Mesodermal cell (in vitro differentiated cells): ENCODE measurements around the gene DDOST.
"Not testable (repeated sequence)": the region's sequence is repeated elsewhere in the genome, so short reads cannot be mapped to it uniquely, and the experiment has no call there.

ENCODE experiments used
- H3K27ac ChIP-seq: 2 replicates; pipeline ENCODE4 v1.7.0; 2013; ENCODE audit warnings: mild to moderate bottlenecking, low read depth, low read length, moderate library complexity; ENCODE audit not compliant: severe bottlenecking
- H3K36me3 ChIP-seq: 2 replicates; pipeline ENCODE4 v1.7.1; 2013; ENCODE audit warnings: mild to moderate bottlenecking, low read length, moderate library complexity; ENCODE audit not compliant: control insufficient read depth, insufficient read depth
- H3K4me1 ChIP-seq: one replicate; pipeline ENCODE4 v1.7.1; 2013; ENCODE audit warnings: mild to moderate bottlenecking, low read length; ENCODE audit not compliant: insufficient read depth, control insufficient read depth, poor library complexity, severe bottlenecking
- H3K4me3 ChIP-seq: 2 replicates; pipeline ENCODE4 v1.7.0; 2013; ENCODE audit warnings: low read length, control low read depth, mild to moderate bottlenecking; ENCODE audit not compliant: insufficient read depth, poor library complexity, severe bottlenecking; ENCODE audit errors: extremely low read depth
- H3K9me3 ChIP-seq: 2 replicates; pipeline ENCODE4 v1.7.1; 2013; ENCODE audit warnings: mild to moderate bottlenecking, low read length, moderate library complexity; ENCODE audit not compliant: control insufficient read depth
- WGBS, 2 experiments: methylation state at CpG; one replicate each; pipeline ENCODE4 v1.1.5; 2013; ENCODE audit warnings: missing lambda C conversion rate in 2 of 2; ENCODE audit not compliant: insufficient coverage in 2 of 2; 5-methylcytosine and 5-hydroxymethylcytosine counted together

The DDOST gene

DNA sequence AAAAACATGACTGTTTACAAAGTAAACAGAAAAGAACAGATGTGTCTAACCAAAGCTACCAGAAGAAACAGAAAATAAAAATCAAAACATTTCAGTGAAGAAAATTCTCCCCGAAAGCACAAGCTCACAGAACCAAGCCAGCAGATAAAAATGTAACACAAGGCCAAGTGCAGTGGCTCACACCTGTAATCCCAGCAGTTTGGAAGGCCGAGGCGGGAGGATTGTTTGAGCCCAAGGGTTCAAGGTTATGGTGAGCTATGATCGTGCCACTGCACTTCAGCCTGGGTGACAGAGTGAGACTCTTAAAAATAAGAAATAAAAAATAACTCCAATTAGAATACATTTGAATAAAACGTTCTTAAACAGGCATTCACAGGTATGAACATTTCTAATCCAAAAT, 19.1 kb upstream of the DDOST start:
- Histone ChIP-seq H3K36me3 (no peaks in the 10 kb centered on the region), H3K4me3 (no peak overlapping the region), H3K27ac (no peak overlapping the region), H3K9me3 (no peaks in the 10 kb centered on the region), H3K4me1 (no peaks in the 10 kb centered on the region)
- WGBS, 2 experiments: 84 to 90% methylated on average over 3 of the region's 5 CpGs

DNA sequence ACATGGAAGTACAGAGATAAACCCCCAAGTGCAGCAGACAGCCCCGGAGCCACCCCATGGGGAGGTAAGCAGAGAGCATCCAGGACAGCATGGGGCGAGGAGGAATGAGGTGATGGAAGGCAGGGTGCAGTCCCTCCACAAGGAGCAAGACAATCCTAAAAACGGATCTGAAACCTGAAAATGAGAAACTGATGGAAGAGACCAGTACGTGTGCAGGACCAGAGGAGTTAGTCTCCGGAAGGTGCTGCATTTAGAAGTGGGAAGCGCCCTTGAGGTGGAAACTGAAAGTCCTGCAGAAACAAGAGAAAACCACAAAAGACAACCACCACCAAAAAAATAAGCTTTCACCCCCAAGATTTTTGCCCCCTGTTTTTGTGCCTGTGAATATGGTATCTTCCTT, 17.4 kb upstream of the DDOST start:
- Histone ChIP-seq H3K9me3 (no peaks in the 10 kb centered on the region), H3K27ac (no peak overlapping the region), H3K4me3 (no peak overlapping the region), H3K36me3 (no peaks in the 10 kb centered on the region), H3K4me1 (no peaks in the 10 kb centered on the region)
- 73 to 96% methylated on average over 5 to 6 of the region's 6 CpGs for WGBS, 2 experiments

DNA sequence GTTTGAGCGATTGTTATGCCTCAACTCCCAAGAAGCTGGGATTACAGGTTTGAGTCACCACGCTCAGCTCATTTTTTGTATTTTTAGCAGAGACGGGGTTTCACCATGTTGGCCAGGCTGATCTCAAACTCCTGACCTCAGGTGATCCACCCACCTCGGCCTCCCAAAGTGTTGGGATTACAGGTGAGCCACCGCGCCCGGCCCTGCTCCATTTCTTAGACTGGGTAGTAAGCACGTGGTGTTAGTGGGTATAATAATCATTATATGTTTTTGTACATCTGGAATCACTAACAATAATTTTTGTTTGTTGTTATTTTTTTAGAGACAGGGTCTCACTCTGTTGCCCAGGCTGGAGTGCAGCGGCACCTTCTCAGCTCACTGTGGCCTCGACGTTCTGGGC, 12.5 kb upstream of the DDOST start:
- 95 to 96% methylated on average over 5 to 9 of the region's 11 CpGs for WGBS, 2 experiments
- H3K4me1 ChIP-seq, H3K9me3 ChIP-seq, H3K4me3 ChIP-seq, H3K36me3 ChIP-seq, H3K27ac ChIP-seq: not testable (repeated sequence)

DNA sequence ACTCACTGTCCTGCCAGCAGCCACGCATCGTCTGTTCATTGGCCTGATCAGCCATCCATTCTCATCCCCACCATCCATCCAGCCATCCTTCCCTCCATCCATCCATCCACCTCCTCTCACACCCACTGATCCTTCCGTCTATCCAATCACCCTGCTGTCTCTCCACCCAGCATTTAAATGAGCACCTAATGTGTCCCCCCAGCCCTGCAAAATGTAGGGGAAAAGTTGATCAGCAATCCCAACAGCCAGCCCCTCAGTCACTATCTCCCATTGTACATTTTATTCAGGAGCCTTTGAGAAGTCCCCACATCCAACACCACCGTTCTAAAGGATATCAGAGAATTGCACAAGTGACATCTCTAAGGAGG, 11.1 kb upstream of the DDOST start:
- H3K36me3 ChIP-seq: no peaks in the 10 kb centered on the region
- H3K27ac ChIP-seq: no peak overlapping the region
- no peaks in the 10 kb centered on the region for H3K4me1 ChIP-seq
- no peaks in the 10 kb centered on the region for H3K9me3 ChIP-seq
- 95 to 100% methylated on average over 4 of the region's 4 CpGs for WGBS, 2 experiments
- no peak overlapping the region for H3K4me3 ChIP-seq

DNA sequence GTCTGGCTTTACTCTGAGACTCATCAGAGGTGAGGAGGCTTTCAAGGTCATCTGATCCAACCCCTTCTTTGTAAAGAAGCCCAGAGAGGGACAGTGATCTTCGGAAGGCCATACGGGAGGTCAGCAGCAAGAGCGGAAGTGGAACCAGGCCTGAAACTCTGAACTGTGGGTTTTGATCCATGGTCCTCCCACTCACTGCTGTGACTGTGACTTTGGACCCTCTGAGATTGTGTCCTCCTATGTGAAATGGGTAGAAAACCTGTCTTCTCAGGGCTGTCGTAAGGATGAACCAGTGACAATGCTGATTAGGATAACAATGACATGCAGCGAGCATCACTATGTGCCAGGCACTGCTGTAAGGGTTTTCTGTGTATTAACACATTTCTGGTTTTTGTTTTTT, 9.8 kb upstream of the DDOST start:
- H3K9me3 ChIP-seq: no peaks in the 10 kb centered on the region
- no peaks in the 10 kb centered on the region for H3K36me3 ChIP-seq
- H3K4me1 ChIP-seq: peaks cover 4% of the 10 kb centered on the region
- WGBS, 2 experiments: 94 to 96% methylated on average over 2 to 5 of the region's 5 CpGs
- no peak overlapping the region for H3K27ac ChIP-seq
- H3K4me3 ChIP-seq: no peak overlapping the region

DNA sequence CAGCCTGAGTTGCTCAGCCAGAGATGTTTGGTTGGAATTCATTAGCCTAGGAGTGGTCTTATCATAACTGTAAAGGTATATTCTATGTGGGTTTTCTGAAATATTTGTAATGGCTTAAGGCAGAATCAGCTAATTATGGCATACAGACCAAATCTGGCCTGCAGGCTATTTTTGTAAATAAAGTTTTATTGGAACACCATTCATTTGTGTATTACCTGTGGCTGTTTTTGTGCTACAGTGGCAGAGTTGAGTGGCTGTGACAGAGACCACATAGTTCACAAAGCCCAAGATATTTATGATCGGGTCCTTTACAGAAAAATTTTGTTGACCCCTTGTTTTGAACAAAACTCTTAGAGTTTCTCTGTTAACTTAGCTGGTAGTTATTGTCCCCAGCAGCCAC, 7.4 kb upstream of the DDOST start:
- WGBS, 2 experiments: 92% methylated on average over 1 of the region's 1 CpG; no CpG with 5 or more reads in 1 of the 2 experiments
- H3K27ac ChIP-seq: no peak overlapping the region
- peaks cover 5% of the 10 kb centered on the region for H3K4me1 ChIP-seq
- no peaks in the 10 kb centered on the region for H3K36me3 ChIP-seq
- no peaks in the 10 kb centered on the region for H3K9me3 ChIP-seq
- no peak overlapping the region for H3K4me3 ChIP-seq

DNA sequence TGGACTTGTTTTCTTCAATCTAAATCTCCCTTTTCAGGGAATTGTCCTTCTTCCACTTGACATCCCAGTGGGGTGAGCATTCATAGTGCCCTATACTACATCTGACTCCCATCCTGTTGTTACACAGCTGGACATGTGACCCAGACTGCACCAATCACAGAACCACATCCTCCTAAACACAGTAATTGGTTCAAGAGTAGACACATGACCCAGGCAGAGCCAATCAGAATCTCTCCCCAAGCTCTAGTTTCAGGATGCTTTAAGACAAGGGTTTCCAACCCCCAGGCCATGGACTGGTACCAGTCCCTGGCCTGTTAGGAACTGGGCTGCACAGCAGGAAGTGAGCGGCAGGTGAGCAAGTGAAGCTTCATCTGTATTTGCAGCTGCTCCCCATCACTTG, 5.6 kb upstream of the DDOST start:
- Histone ChIP-seq H3K4me3 (no peak overlapping the region), H3K27ac (no peak overlapping the region), H3K4me1 (peaks cover 5% of the 10 kb centered on the region), H3K36me3 (no peaks in the 10 kb centered on the region), H3K9me3 (no peaks in the 10 kb centered on the region)
- 100% methylated on average over 1 of the region's 1 CpG for WGBS, 2 experiments

DNA sequence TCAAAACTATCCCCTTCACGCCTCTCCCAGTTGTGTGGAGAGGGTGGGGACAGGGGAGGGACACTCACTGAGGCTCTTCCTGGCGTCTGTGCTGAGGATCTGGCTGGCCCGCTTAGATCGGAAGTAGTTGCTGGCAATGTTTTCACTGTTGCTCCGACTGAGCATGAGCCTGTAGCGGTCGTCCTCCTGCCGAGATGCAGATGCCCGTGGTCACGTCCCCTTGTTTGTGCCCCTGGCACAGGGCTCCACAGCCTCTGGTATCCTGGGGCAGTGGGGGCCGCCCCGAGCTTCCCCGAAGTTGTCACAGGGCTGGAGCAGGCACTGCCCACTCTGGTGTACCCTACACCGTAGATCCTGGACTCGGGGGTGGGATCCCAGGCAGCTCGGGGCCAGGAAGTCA, 5.0 kb upstream of the DDOST start:
- Histone ChIP-seq H3K9me3 (no peaks in the 10 kb centered on the region), H3K36me3 (no peaks in the 10 kb centered on the region), H3K27ac (no peak overlapping the region), H3K4me1 (peaks cover 5% of the 10 kb centered on the region), H3K4me3 (no peak overlapping the region)
- WGBS, 2 experiments: 88 to 92% methylated on average over 14 to 15 of the region's 16 CpGs

DNA sequence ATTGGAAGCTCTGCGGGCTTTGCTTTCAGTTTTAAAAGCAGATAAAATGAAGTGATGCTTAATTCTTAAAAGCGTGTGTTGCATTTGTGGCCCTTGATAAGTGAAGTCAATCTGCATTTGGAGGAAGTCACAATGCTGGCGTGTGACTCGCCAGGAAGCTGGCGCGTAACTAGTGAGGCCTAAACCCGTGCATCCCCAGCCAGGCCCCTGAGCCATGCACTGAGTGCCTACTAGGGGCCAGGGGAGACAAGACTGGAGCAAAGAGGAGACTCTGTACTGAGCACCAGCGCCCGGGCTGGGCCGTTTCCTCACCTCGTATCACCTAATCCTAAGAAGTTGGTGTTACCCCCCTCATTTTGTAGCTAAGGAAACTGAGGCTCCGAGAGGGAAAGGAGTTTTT, 4.6 kb upstream of the DDOST start:
- WGBS, 2 experiments: 82 to 92% methylated on average over 3 to 7 of the region's 12 CpGs
- Histone ChIP-seq H3K27ac (no peak overlapping the region), H3K4me3 (no peak overlapping the region), H3K36me3 (no peaks in the 10 kb centered on the region), H3K4me1 (peaks cover 5% of the 10 kb centered on the region), H3K9me3 (no peaks in the 10 kb centered on the region)

DNA sequence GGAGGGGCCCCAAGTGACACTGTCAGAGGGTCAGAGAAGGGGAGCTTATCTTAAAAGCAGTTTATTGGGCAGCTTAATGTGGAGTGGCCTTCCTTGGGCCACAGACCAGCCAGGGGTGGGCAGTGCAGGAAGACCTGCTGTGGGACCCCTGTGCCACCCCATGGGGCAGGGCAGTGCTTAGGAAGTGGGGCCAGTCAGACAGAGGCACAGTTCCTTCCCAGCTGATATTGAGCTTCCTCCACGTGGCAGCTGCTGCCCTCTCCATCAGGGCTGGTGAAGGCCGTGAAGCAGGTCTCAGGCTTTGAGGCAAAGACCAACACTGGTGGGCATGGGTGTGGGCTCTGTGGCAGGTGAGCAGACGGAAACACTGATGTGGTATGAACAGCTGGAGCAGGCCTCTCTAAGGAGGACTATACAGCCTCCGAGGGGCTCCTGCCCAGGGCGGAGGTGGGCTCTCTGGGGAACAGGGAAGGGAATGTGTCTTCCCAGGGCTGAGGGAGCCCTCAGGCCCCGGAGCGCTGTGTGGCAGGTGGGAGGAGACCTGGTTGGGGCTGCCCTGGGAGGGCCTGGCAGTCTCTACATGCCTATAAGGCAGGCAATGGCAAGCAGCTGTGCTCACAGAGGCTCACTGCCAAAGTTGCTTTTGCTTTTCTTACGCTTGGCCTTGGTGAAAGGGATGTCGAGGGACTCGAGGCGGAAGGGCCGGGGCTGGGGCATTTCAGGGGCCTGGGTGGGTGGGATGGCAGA, 3.0 kb upstream of the DDOST start:
- 89 to 93% methylated on average over 7 to 12 of the region's 12 CpGs for WGBS, 2 experiments
- no peak overlapping the region for H3K27ac ChIP-seq
- peaks cover 15% of the 10 kb centered on the region for H3K4me1 ChIP-seq
- no peaks in the 10 kb centered on the region for H3K9me3 ChIP-seq
- peaks cover 7% of the 10 kb centered on the region for H3K36me3 ChIP-seq
- H3K4me3 ChIP-seq: no peak overlapping the region

DNA sequence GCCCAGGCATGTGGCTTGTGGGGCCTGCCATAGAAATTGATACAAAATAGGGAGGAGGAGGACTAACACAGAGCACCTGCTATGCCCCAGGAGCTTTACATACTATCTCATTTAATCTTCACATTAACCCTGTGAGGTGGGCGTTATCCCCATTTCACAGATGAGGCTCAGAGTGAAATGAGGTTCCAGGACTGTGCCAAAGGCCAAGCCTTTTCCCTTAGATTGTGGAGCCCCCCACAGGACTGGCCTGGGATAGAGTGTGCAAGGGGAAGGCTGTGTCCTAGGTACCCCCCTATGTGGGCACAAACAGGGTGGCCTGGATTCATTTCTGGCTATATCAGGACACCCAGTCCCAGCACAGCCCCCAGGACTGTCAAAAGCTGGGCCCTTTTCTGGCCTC, 2.2 kb upstream of the DDOST start:
- H3K36me3 ChIP-seq: peaks cover 15% of the 10 kb centered on the region
- no peak overlapping the region for H3K27ac ChIP-seq
- peaks cover 15% of the 10 kb centered on the region for H3K4me1 ChIP-seq
- no peaks in the 10 kb centered on the region for H3K9me3 ChIP-seq
- no peak overlapping the region for H3K4me3 ChIP-seq
- no CpG with 5 or more reads among the region's 1 CpG for WGBS, 2 experiments
